Ovary (tissue), 9 donors: ENCODE measurements around the gene ANKMY1. TPM values are rescaled to one million over a fixed set of nuclear protein-coding genes. Genes with fewer than 3 reads are reported as not detected.

Experiments used
- DNase-seq, 5 donors: peaks; one replicate each; pipeline ENCODE4 v3.0.0-alpha.2; 2019 to 2020
- H3K27ac ChIP-seq, 2 donors: fragments of 200-600 bp; one replicate each; pipeline versions ENCODE4 v1.5.1 to v1.8.0; 2019 to 2022
- H3K27me3 ChIP-seq: fragments of 200-600 bp; one replicate; pipeline ENCODE4 v1.8.0; 2022
- H3K36me3 ChIP-seq: fragments of 200-600 bp; sonication (generic); one replicate; pipeline ENCODE4 v1.5.1; 2019
- H3K4me1 ChIP-seq: one replicate; pipeline ENCODE4 v1.8.1; 2013; ENCODE audit warnings: mild to moderate bottlenecking, moderate library complexity; ENCODE audit not compliant: insufficient read depth
- H3K4me3 ChIP-seq: fragments of 200-600 bp; sonication (generic); one replicate; pipeline ENCODE4 v1.5.1; 2017
- H3K9me3 ChIP-seq, 2 donors: fragments of 200-600 bp in 1 of 2; sonication (generic) in 1 of 2; one replicate each; pipeline versions ENCODE4 v1.5.1 to v1.8.1; 2013 to 2019; ENCODE audit warnings: mild to moderate bottlenecking in 1 of 2, moderate library complexity in 1 of 2
- CTCF ChIP-seq, 3 donors: fragments of 450-650 bp in 2 of 3; fragments of 200-600 bp in 1 of 3; IDR thresholded peaks; one replicate each; pipeline versions ENCODE4 v1.5.1 to v1.8.0; 2016 to 2022; ENCODE audit warnings: antibody characterized with exemption in 3 of 3, mild to moderate bottlenecking in 1 of 3
- EP300 ChIP-seq: sonication (generic); formaldehyde crosslinking; IDR thresholded peaks from one replicate; pipeline ENCODE4 v1.6.1; 2017; ENCODE audit warnings: antibody characterized with exemption
- POLR2A ChIP-seq: fragments of 450-650 bp; IDR thresholded peaks from one replicate; pipeline ENCODE4 v1.6.1; 2017; ENCODE audit warnings: antibody characterized with exemption, mild to moderate bottlenecking, moderate library complexity
- WGBS, 3 donors: extraction: QIAGEN DNeasy Blood & Tissue Kit in 1 of 3; methylation state at CpG; one replicate each; pipeline versions ENCODE4 v1.1.5 to v1.1.7; 2013 to 2017; 5-methylcytosine and 5-hydroxymethylcytosine counted together
- intact Hi-C, 4 donors: fragments of 100-400 bp; cut with DNase I; formaldehyde crosslinking; loops; one replicate each; pipeline versions ENCODE4 v1.11.0 to v1.15.1; 2022 to 2023
- polyA plus RNA-seq, 2 donors: library from polyadenylated mRNA; stranded (reverse); fragments of 200-250 nt in 1 of 2; fragments of 350-450 nt in 1 of 2; fragmentation: Illumina TruSeq in 1 of 2; extraction: RNeasy Lipid Tissue Mini Kit (QIAGEN cat#74804) in 1 of 2; gene quantifications; one replicate each; pipeline ENCODE4 v1.2.3, GENCODE V29; 2013 to 2014
- total RNA-seq, 7 donors: library from RNA; depleted of rRNA in 2 of 7; stranded (reverse); fragments of >200 nt in 2 of 7; fragmentation: NEBNext Ultra II Directional in 3 of 7; extraction: Animal tissue kit (Norgen Biotek cat#: 25700) in 3 of 7; gene quantifications; one replicate each; pipeline versions ENCODE4 v1.1.0 to v1.2.4, GENCODE V29; 2016 to 2023
- donor health status: DM: no; HTN: no; CAD: no; lungs with moderate emphysema.
- donor health status: DM: no; HTN: no; CAD: no.
- donor health status: Bipolar disorder and iron deficiency.
- donor health status: DM: yes; HTN: yes; CAD: no.
- donor health status: DM: no; HTN: no; CAD: no.
- donor health status: DM: yes; HTN: yes; CAD: no.

ANKMY1 gene
- total and polyA plus RNA-seq, 9 donors = 11.5 to 24.2 (median 19.0) TPM

GRCh38 chr2:240531038-240531437, 26.8 kb downstream of the ANKMY1 start:
- WGBS, 3 donors = 97 to 98% (median 98%) methylated on average over 5 of the region's 5 CpGs
- H3K4me3 ChIP-seq = no peak overlapping the region
- H3K4me1 ChIP-seq = no peaks in the 10 kb centered on the region
- intact Hi-C loops = no loop called here
- no peak overlapping the region for H3K27ac ChIP-seq
- no peak for TF ChIP-seq CTCF (IDR thresholded peaks at IDR 0.05)
- TF ChIP-seq POLR2A = no peak
- no peak for TF ChIP-seq EP300
- no peak for DNase-seq
- H3K27me3 ChIP-seq = no peaks in the 10 kb centered on the region
- no peaks in the 10 kb centered on the region for H3K36me3 ChIP-seq
- H3K9me3 ChIP-seq = no peaks in the 10 kb centered on the region

GRCh38 chr2:240530181-240530580, 27.6 kb downstream of the ANKMY1 start:
- TF ChIP-seq CTCF (IDR thresholded peaks at IDR 0.05) (no peak), EP300 (no peak), POLR2A (no peak)
- WGBS, 3 donors = 88 to 93% (median 91%) methylated on average over 7 of the region's 7 CpGs
- no peak overlapping the region for H3K27ac ChIP-seq
- no peaks in the 10 kb centered on the region for H3K27me3 ChIP-seq
- H3K4me3 ChIP-seq = no peak overlapping the region
- H3K36me3 ChIP-seq = no peaks in the 10 kb centered on the region
- H3K4me1 ChIP-seq = no peaks in the 10 kb centered on the region
- no peak for DNase-seq
- intact Hi-C loops = no loop called here
- no peaks in the 10 kb centered on the region for H3K9me3 ChIP-seq

- TF ChIP-seq CTCF (IDR thresholded peaks at IDR 0.05) = no peak
- no peak for TF ChIP-seq EP300
- TF ChIP-seq POLR2A = no peak
- no peaks in the 10 kb centered on the region for H3K9me3 ChIP-seq
- no peaks in the 10 kb centered on the region for H3K4me1 ChIP-seq
- intact Hi-C loops = no loop called here
- DNase-seq = no peak
- no peaks in the 10 kb centered on the region for H3K36me3 ChIP-seq
- no peak overlapping the region for H3K27ac ChIP-seq
- no peaks in the 10 kb centered on the region for H3K27me3 ChIP-seq
- H3K4me3 ChIP-seq = no peak overlapping the region
- WGBS, 3 donors = 89 to 95% (median 95%) methylated on average over 16 of the region's 16 CpGs
Measured at GRCh38 chr2:240529344-240529999, 28.3 kb downstream of the ANKMY1 start.

GRCh38 chr2:240528406-240529040, 29.3 kb downstream of the ANKMY1 start:
- no peaks in the 10 kb centered on the region for H3K9me3 ChIP-seq
- TF ChIP-seq EP300 = no peak
- TF ChIP-seq CTCF (IDR thresholded peaks at IDR 0.05) = no peak
- no peak for TF ChIP-seq POLR2A
- DNase-seq = no peak
- no peaks in the 10 kb centered on the region for H3K4me1 ChIP-seq
- WGBS, 3 donors = 92 to 97% (median 93%) methylated on average over 13 of the region's 13 CpGs
- H3K27me3 ChIP-seq = no peaks in the 10 kb centered on the region
- no peak overlapping the region for H3K4me3 ChIP-seq
- H3K36me3 ChIP-seq = no peaks in the 10 kb centered on the region
- no peak overlapping the region for H3K27ac ChIP-seq
- intact Hi-C loops = no loop called here
